Caco-2 (cell line): ENCODE data around the gene PPP4R2. TPM values are rescaled to one million over a fixed set of nuclear protein-coding genes. Genes with fewer than 3 reads are reported as not detected.

ENCODE experiments used
- BruUV-seq: library from RNA; stranded (reverse); fragments of 400-500 nt; replicated peaks from 2 replicates; lab custom pipeline; 2021; lab: Mats Ljungman, UMichigan
- CTCF ChIA-PET: fragments of 300-600 bp; sonication (Branson Sonifier 250); formaldehyde crosslinking; loops from one replicate; lab custom pipeline; 2022; ENCODE audit warnings: antibody characterized with exemption; lab: Charles Lee
- POLR2A ChIA-PET: fragments of 300-600 bp; sonication (Branson Sonifier 250); formaldehyde crosslinking; loops from one replicate; lab custom pipeline; 2022; ENCODE audit warnings: antibody characterized with exemption; lab: Charles Lee
- DNase-seq, 2 experiments: peaks; one replicate each; pipeline versions ENCODE4 v3.0.0 to v3.0.0-alpha.2; 2020 to 2022
- H3K27me3 ChIP-seq: replicated peaks from 2 replicates; pipeline ENCODE4 v1.6.0; 2011; ENCODE audit warnings: low read length; ENCODE audit not compliant: control insufficient read depth, insufficient read depth
- H3K36me3 ChIP-seq: 2 replicates; pipeline ENCODE4 v1.5.1; 2011; ENCODE audit warnings: low read length; ENCODE audit not compliant: control insufficient read depth, insufficient read depth
- H3K4me1 ChIP-seq: fragments of 250-450 bp; sonication (Bioruptor Pico); 2 replicates; pipeline ENCODE4 v1.5.1; 2020; ENCODE audit warnings: mild to moderate bottlenecking
- H3K4me3 ChIP-seq: 2 replicates; pipeline ENCODE4 v1.5.1; 2011; ENCODE audit warnings: low read depth, mild to moderate bottlenecking, control low read depth, low read length
- H3K9me3 ChIP-seq: fragments of 250-450 bp; sonication (Bioruptor Pico); 2 replicates; pipeline ENCODE4 v1.5.1; 2020; ENCODE audit warnings: mild to moderate bottlenecking, moderate library complexity
- H3K27ac Mint-ChIP-seq: one replicate; pipeline ENCODE4 v1.8.0; 2022; ENCODE audit warnings: mixed read lengths; ENCODE audit not compliant: unreplicated experiment
- H3K27me3 Mint-ChIP-seq: one replicate; pipeline ENCODE4 v1.8.0; 2022; ENCODE audit warnings: mixed read lengths; ENCODE audit not compliant: insufficient read depth, unreplicated experiment
- H3K36me3 Mint-ChIP-seq: one replicate; pipeline ENCODE4 v1.8.0; 2022; ENCODE audit warnings: mild to moderate bottlenecking, mixed read lengths; ENCODE audit not compliant: insufficient read depth, unreplicated experiment
- H3K4me1 Mint-ChIP-seq: one replicate; pipeline ENCODE4 v1.8.0; 2022; ENCODE audit warnings: low read depth, mixed read lengths; ENCODE audit not compliant: unreplicated experiment
- H3K4me3 Mint-ChIP-seq: one replicate; pipeline ENCODE4 v1.8.0; 2022; ENCODE audit warnings: mild to moderate bottlenecking, moderate library complexity, mixed read lengths; ENCODE audit not compliant: unreplicated experiment
- H3K9me3 Mint-ChIP-seq: one replicate; pipeline ENCODE4 v1.8.0; 2022; ENCODE audit warnings: mixed read lengths; ENCODE audit not compliant: unreplicated experiment
- CTCF ChIP-seq, 2 experiments: fragments of 200-600 bp in 1 of 2; IDR thresholded peaks; 1 replicate in 1 of 2; 2 replicates in 1 of 2; pipeline versions ENCODE4 v1.5.1 to v1.8.0; 2011 to 2022; ENCODE audit warnings: antibody characterized with exemption in 1 of 2, control low read depth in 1 of 2, inconsistent platforms in 1 of 2, low read depth in 1 of 2, low read length in 1 of 2, mild to moderate bottlenecking in 1 of 2, moderate library complexity in 1 of 2; ENCODE audit not compliant: insufficient read depth in 1 of 2, severe bottlenecking in 1 of 2, unreplicated experiment in 1 of 2
- intact Hi-C: fragments of 100-400 bp; cut with micrococcal nuclease; formaldehyde crosslinking; loops from one replicate; pipeline ENCODE4 v1.10.0; 2022; ENCODE audit not compliant: unreplicated experiment
- total RNA-seq: library from RNA; stranded (reverse); gene quantifications from 2 replicates; pipeline ENCODE4 v1.2.3, GENCODE V29; 2022

PPP4R2 gene
- total RNA-seq, 1 experiment from 2014 or later, result 91.3 TPM

GRCh38 chr3:73029321-73029796, 32.7 kb downstream of the PPP4R2 start:
- intact Hi-C loops, result no loop called here

GRCh38 chr3:73030073-73030597, 33.5 kb downstream of the PPP4R2 start:
- CTCF ChIA-PET, result no interaction called here
- H3K4me1 ChIP-seq, result peaks cover 12% of the 10 kb centered on the region
- POLR2A ChIA-PET, result no interaction called here
- peaks cover 16% of the 10 kb centered on the region for H3K4me1 Mint-ChIP-seq
- no peak overlapping the region for H3K4me3 ChIP-seq
- H3K27me3 ChIP-seq, result no peaks in the 10 kb centered on the region
- no peaks in the 10 kb centered on the region for H3K9me3 ChIP-seq
- peaks cover 33% of the 10 kb centered on the region for H3K36me3 Mint-ChIP-seq
- no TSS peak for BruUV-seq
- no peaks in the 10 kb centered on the region for H3K9me3 Mint-ChIP-seq
- no peaks in the 10 kb centered on the region for H3K27me3 Mint-ChIP-seq
- no peak for DNase-seq
- no peaks in the 10 kb centered on the region; the same call in 1 of the 2 replicates for H3K36me3 ChIP-seq
- H3K4me3 Mint-ChIP-seq, result no peak overlapping the region
- TF ChIP-seq CTCF (IDR thresholded peaks at IDR 0.05; ENCODE audit: insufficient read depth in 1 of 2, low read depth in 1 of 2, low read length in 1 of 2, severe bottlenecking in 1 of 2, unreplicated experiment in 1 of 2), result no peak
- intact Hi-C loops, result no loop called here
- H3K27ac Mint-ChIP-seq, result no peak overlapping the region

More at GRCh38 chr3:73029321-73029796, 32.7 kb downstream of the PPP4R2 start:
- ChIA-PET POLR2A (no interaction called here), CTCF (no interaction called here)
- H3K36me3 Mint-ChIP-seq, result peaks cover 30% of the 10 kb centered on the region
- H3K27ac Mint-ChIP-seq, result no peak overlapping the region
- H3K4me1 Mint-ChIP-seq, result peaks cover 21% of the 10 kb centered on the region
- DNase-seq, result no peak
- Histone ChIP-seq H3K9me3 (no peaks in the 10 kb centered on the region), H3K4me1 (peaks cover 19% of the 10 kb centered on the region), H3K36me3 (no peaks in the 10 kb centered on the region; the same call in 1 of the 2 replicates), H3K27me3 (no peaks in the 10 kb centered on the region), H3K4me3 (no peak overlapping the region)
- TF ChIP-seq CTCF (IDR thresholded peaks at IDR 0.05; ENCODE audit: insufficient read depth in 1 of 2, low read depth in 1 of 2, low read length in 1 of 2, severe bottlenecking in 1 of 2, unreplicated experiment in 1 of 2), result no peak
- no TSS peak for BruUV-seq
- no peak overlapping the region for H3K4me3 Mint-ChIP-seq
- H3K9me3 Mint-ChIP-seq, result no peaks in the 10 kb centered on the region
- H3K27me3 Mint-ChIP-seq, result no peaks in the 10 kb centered on the region

- H3K9me3 Mint-ChIP-seq, result no peaks in the 10 kb centered on the region
- no peak overlapping the region for H3K4me3 ChIP-seq
- H3K27me3 Mint-ChIP-seq, result no peaks in the 10 kb centered on the region
- peaks cover 36% of the 10 kb centered on the region for H3K36me3 Mint-ChIP-seq
- H3K4me1 Mint-ChIP-seq, result peaks cover 17% of the 10 kb centered on the region
- peaks cover 8% of the 10 kb centered on the region for H3K4me1 ChIP-seq
- H3K36me3 ChIP-seq, result no peaks in the 10 kb centered on the region; the same call in 1 of the 2 replicates
- no peak for DNase-seq
- H3K4me3 Mint-ChIP-seq, result no peak overlapping the region
- CTCF ChIA-PET, result no interaction called here
- TF ChIP-seq CTCF (IDR thresholded peaks at IDR 0.05; ENCODE audit: insufficient read depth in 1 of 2, low read depth in 1 of 2, low read length in 1 of 2, severe bottlenecking in 1 of 2, unreplicated experiment in 1 of 2), result no peak
- intact Hi-C loops, result no loop called here
- POLR2A ChIA-PET, result no interaction called here
- BruUV-seq, result no TSS peak
- H3K27ac Mint-ChIP-seq, result no peak overlapping the region
- no peaks in the 10 kb centered on the region for H3K9me3 ChIP-seq
- H3K27me3 ChIP-seq, result no peaks in the 10 kb centered on the region
Observed at GRCh38 chr3:73031573-73032103, 35.0 kb downstream of the PPP4R2 start.
